ENCODE results near the gene FXR1.
"Not testable (repeated sequence)": the region's sequence is repeated elsewhere in the genome, so short reads cannot be mapped to it uniquely, and the experiment has no call there.

The FXR1 gene

GRCh38 chr3:180912304-180913296 is at the start of gene FXR1:
FXR1 (plus strand) TSS chr3:180912670; CDS start chr3:180912686, 16 bp downstream.
- DNase-seq = peak; percentile 30 to 99 (median 92)

- DNase-seq = peak in 1 of 14 donors; percentile 41
Measured at GRCh38 chr3:180870008-180870699, 42.3 kb upstream of the FXR1 start.

GRCh38 chr3:180871901-180872300 is 40.6 kb upstream of the FXR1 start:
- DNase-seq = no peak

- not testable (repeated sequence) for DNase-seq
Measured at GRCh38 chr3:180872430-180872829, 40.0 kb upstream of the FXR1 start.

GRCh38 chr3:180875124-180875698 is 37.3 kb upstream of the FXR1 start:
- DNase-seq = no peak

GRCh38 chr3:180881065-180881801 is 31.2 kb upstream of the FXR1 start:
- DNase-seq = no peak

GRCh38 chr3:180882115-180882514 is 30.4 kb upstream of the FXR1 start:
- no peak for DNase-seq

GRCh38 chr3:180888992-180889560 is 23.4 kb upstream of the FXR1 start:
- no peak for DNase-seq

GRCh38 chr3:180898572-180898971 is 13.9 kb upstream of the FXR1 start:
- DNase-seq = no peak

- no peak for DNase-seq
Measured at GRCh38 chr3:180909369-180910127, 2.9 kb upstream of the FXR1 start.

- no peak for DNase-seq
Measured at GRCh38 chr3:180910823-180911222, 1.6 kb upstream of the FXR1 start.

GRCh38 chr3:180911876-180912303 is 580 bp upstream of the FXR1 start:
- DNase-seq = no peak

- DNase-seq = no peak
Measured at GRCh38 chr3:180913581-180914404, 1.3 kb downstream of the FXR1 start.

GRCh38 chr3:180918542-180918941 is 6.1 kb downstream of the FXR1 start:
- no peak for DNase-seq

- no peak for DNase-seq
Measured at GRCh38 chr3:180922242-180922641, 9.8 kb downstream of the FXR1 start.

GRCh38 chr3:180923561-180923960 is 11.1 kb downstream of the FXR1 start:
- no peak for DNase-seq

- DNase-seq = no peak
Measured at GRCh38 chr3:180926526-180926925, 14.1 kb downstream of the FXR1 start.

- no peak for DNase-seq
Measured at GRCh38 chr3:180929376-180929775, 16.9 kb downstream of the FXR1 start.

GRCh38 chr3:180930526-180930925 is 18.1 kb downstream of the FXR1 start:
- DNase-seq = no peak

GRCh38 chr3:180932819-180933218 is 20.3 kb downstream of the FXR1 start:
- no peak for DNase-seq
